GM18861 (cell line): ENCODE results near the gene THBS1.

Experiments
- ATAC-seq: cut with Tn5 transposase; IDR thresholded peaks from one replicate; pipeline ENCODE4 v1.9.1; 2021; ENCODE audit not compliant: unreplicated experiment

Gene THBS1

DNA sequence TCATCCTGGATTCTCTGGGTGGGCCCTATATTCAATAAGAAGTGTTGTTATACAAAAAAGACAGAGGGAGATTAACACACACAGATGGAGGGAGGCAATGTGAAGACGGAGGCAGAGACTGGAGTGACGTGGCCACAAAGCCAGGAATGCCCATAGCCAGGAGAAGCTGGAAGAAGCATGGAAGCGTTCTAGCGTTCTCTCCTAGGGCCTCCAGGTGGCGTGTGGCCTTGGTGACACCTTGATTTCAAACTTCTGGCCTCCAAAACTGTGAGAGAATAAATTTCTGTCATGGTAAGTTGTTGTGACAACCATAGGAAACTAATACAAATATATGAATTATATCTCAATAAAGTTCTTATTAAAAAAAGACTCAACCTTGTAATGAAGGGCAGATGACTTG lies 21.3 kb downstream of the THBS1 start:
- no peak for ATAC-seq

- no peak for ATAC-seq
Observed at GRCh38 chr15:39605146-39605545, 24.3 kb downstream of the THBS1 start.

DNA sequence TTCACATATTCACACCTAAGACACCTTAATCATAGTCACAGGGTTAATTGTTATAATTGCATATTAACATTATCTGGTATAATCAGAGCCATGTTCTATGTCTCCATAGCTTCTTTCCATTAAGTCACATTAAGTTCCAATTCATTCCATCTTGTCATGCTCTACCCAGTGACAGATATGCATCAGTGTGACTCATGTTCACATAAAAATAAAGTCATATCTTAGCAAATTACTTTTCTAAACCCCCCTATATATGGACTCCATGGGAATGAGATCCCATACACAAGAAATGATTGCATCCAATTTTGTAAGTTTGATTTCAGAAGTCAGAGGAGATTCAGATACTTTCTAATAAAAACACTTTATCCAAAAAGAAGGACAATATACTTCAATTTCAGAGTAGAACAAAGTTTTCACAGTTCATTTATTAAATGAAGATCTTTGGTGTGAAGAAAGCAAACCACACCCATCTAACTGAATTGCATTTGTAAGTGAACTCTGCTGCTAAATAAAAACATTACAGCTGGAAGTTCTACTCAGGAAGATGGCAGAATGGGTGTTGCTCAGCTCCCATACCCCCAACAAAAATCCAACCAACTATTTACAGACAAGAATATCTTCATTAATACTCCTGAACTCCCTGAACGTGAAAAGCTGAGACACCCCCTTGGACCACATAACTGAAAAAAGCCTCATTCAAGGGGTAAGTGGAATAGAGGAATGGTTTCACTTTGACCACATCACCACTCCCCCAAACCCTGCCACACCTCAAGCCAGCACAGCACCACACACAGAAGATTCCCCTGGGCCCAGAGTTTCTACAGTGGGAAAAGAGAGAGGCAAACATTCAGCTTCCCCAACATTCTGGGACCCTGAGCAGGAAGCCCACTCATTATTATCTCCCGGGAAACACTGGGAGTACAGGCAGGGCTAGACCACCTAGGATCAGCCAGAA lies 27.6 kb downstream of the THBS1 start:
- no peak for ATAC-seq

- no peak for ATAC-seq
Observed at GRCh38 chr15:39609166-39609916, 28.5 kb downstream of the THBS1 start.

- no peak for ATAC-seq
Observed at GRCh38 chr15:39610665-39611064, 29.8 kb downstream of the THBS1 start.

GRCh38 chr15:39613271-39613670 lies 32.4 kb downstream of the THBS1 start:
- no peak for ATAC-seq

- ATAC-seq = no peak
Observed at GRCh38 chr15:39613861-39614260, 33.0 kb downstream of the THBS1 start.

DNA sequence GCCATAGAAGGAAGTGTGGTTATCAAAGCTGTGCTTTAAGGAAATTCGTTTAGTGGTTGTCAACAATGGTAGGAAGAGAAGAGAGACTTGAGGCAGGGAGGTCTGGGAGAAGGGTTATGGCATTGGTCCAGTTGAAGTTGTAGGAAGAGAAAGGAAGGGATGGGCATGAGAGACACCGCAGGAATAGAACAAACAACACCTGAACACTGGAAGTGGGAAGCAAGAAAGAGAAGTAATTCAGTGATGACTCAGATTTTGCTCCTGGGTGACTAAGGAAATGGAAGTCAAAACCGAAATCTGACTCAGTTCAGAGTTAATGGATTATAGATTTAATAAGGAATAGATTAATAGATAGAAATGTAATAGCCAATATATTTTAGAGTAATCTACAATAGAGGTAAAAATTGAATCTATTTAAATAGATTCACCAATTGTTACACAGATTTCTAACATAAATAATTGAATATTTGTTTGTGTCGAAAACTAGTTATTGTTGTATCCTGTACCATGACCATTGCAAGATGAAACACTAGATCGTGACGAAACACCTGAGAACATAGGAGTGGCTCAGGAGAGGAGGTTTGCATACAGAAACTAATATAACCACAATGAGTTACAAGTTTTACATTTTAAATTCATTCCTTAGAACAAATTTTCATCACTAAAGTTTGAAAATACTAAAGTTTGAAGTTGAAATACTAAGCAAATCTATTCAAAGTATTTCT lies 36.0 kb downstream of the THBS1 start:
- ATAC-seq = no peak

GRCh38 chr15:39618063-39618823 lies 37.4 kb downstream of the THBS1 start:
- no peak for ATAC-seq

DNA sequence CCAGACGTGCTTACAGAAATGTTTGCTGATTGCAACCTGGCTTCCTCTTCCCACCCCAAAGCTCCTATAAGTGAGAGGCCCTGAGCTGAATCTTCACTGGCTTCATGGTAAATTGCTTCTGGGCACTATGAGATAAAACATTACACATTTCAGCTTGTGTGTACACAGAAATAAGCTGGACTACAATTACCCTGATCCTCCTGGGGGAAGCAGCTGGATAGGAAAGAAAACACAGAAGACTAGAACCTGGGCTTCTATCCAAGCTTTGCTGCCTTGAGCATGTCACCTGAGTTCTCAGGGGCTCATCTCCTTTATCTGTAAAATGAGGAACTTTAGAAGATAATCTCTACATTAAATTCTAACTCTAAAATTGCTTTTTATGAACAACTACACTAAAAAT lies 40.3 kb downstream of the THBS1 start:
- ATAC-seq = no peak

- ATAC-seq = no peak
Observed at GRCh38 chr15:39621976-39622375, 41.1 kb downstream of the THBS1 start.

- ATAC-seq = no peak
Observed at GRCh38 chr15:39622660-39623516, 42.0 kb downstream of the THBS1 start.

DNA sequence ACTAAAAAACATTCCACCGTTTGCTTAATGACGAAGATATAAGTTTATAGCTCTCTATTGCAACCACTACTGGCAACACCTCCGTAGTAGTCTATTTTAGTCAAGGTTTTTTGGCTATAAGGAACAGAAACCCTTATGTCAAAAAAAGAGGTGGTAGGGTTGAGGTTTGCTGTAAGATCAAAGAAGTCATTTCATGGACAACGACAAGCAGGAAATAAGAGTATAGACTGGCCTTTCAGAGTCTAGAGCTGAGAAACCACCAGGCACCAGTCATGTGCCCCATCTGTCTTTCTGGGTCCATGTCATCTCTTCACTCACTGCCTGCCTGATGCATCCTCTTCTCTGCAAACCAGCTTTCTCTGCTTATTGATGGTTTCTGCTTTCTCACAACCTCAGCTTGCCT lies 42.7 kb downstream of the THBS1 start:
- peak; percentile 86 for ATAC-seq

DNA sequence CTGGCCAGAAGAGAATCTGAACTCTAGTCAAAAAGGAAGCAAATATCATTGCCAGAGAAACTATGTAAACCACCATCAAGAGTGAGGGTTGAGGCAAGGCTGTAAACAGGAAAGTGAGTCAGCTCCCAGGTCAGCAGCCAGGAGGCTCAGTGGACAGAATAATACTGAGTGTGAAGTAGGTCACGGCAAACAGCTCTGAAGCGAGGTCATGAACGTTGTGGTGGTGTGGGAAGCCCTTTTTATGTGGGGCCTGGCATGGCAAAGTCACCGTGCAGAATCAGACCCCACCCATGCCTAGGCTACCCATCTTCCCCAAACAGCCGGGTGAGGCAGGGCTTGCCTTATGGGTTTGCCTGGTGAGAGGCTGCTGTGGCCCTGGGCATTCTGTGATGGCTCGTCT lies 43.9 kb downstream of the THBS1 start:
- peak; percentile 34 for ATAC-seq

GRCh38 chr15:39625451-39625850 lies 44.6 kb downstream of the THBS1 start:
- ATAC-seq = no peak

- ATAC-seq = no peak
Observed at GRCh38 chr15:39625856-39626255, 45.0 kb downstream of the THBS1 start.

GRCh38 chr15:39627451-39628143 lies 46.7 kb downstream of the THBS1 start:
- no peak for ATAC-seq

DNA sequence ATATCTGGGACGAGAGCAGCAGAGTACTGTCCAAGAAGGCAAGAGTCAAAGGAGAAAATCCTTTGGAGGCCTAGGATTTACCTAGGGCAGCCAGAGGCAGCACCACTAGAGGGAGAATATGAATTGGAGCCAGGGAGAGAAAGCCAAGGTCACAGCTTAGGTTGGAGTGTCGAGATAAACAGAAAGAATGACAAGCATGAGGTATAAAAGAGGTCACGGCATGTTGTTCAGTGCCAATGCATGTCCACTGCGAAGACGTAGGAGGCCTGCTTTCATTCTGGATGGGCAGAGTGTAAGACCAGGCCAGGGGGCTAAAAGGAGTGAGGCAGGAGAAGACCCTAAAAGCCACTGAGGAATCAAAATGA lies 47.2 kb downstream of the THBS1 start:
- ATAC-seq = no peak

GRCh38 chr15:39628546-39629257 lies 47.8 kb downstream of the THBS1 start:
- no peak for ATAC-seq
